Subcutaneous abdominal adipose tissue (tissue), 5 donors: ENCODE results near the gene PARD3.
A peak's percentile ranks its signal among the peaks of the same experiment; 100 is the strongest.

ENCODE experiments used
- H3K27ac ChIP-seq: one replicate; pipeline ENCODE4 v1.7.0; 2013; ENCODE audit warnings: low read depth, mild to moderate bottlenecking, inconsistent platforms, low read length, moderate library complexity
- H3K27me3 ChIP-seq, 5 donors: one replicate each; pipeline ENCODE4 v1.7.0; 2013; ENCODE audit warnings: low read length in 5 of 5, inconsistent platforms in 1 of 5; ENCODE audit not compliant: control insufficient read depth in 5 of 5, insufficient read depth in 4 of 5
- H3K36me3 ChIP-seq, 5 donors: one replicate each; pipeline ENCODE4 v1.7.0; 2013; ENCODE audit warnings: low read length in 5 of 5; ENCODE audit not compliant: control insufficient read depth in 5 of 5, insufficient read depth in 5 of 5
- H3K4me1 ChIP-seq, 5 donors: one replicate each; pipeline ENCODE4 v1.7.0; 2013; ENCODE audit warnings: low read length in 5 of 5, mild to moderate bottlenecking in 3 of 5, moderate library complexity in 1 of 5; ENCODE audit not compliant: control insufficient read depth in 5 of 5, insufficient read depth in 5 of 5
- H3K4me3 ChIP-seq, 5 donors: one replicate each; pipeline ENCODE4 v1.7.0; 2013; ENCODE audit warnings: low read length in 5 of 5, low read depth in 1 of 5
- H3K9ac ChIP-seq, 5 donors: one replicate each; pipeline ENCODE4 v1.7.0; 2013; ENCODE audit warnings: low read length in 5 of 5, mild to moderate bottlenecking in 4 of 5, moderate library complexity in 3 of 5
- H3K9me3 ChIP-seq, 5 donors: one replicate each; pipeline ENCODE4 v1.7.0; 2013; ENCODE audit warnings: low read length in 5 of 5; ENCODE audit not compliant: control insufficient read depth in 5 of 5
- donor health status: healthy.
- donor health status: healthy.
- donor health status: healthy.
- donor health status: healthy.
- donor health status: healthy.

The PARD3 gene

DNA sequence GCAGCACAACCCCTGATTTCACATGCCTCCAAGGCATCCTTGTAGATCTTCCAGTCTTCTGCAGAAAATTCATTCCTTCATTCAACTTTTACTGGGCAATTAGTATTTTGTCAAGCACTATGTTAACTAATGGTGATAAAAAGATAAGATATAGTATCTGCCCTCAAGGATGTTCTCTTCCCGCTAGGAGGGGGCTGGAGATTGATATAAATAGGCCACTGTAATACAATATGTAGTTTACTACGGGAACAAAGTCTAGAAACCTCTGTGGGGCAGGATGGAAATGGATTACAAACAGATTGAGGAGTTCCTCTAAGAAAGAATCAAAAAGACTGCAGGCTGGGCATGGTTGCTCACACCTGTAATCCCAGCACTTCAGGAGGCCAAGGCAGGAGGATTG lies 10.3 kb upstream of the PARD3 start:
- Histone ChIP-seq H3K27ac (no peak overlapping the region), H3K9me3 (no peaks in the 10 kb centered on the region), H3K4me1 (no peaks in the 10 kb centered on the region), H3K9ac (no peak overlapping the region), H3K36me3 (no peaks in the 10 kb centered on the region), H3K27me3 (peaks cover 0 to 3% (median 0%) of the 10 kb centered on the region in 5 donors), H3K4me3 (no peak overlapping the region)

DNA sequence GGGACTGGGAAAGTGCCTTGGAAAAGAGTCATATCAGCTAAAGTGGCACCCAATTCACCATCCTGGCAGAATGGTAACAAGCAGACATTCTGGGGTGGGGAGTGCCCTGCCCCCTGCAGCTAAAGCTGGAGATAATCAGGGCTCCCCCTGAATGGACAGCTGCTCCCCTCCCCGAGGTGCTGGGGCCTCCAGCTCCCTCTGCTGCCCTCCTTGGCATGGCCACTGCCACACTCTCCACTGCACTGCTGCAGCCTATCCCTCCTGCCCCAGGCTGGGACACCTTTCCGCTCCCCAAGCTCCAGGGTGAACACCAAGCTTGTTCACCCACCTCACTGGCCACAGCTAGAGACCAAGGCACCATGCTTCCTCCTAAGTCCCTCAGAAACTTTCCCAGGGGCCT lies 9.8 kb upstream of the PARD3 start:
- Histone ChIP-seq H3K36me3 (no peaks in the 10 kb centered on the region), H3K9me3 (no peaks in the 10 kb centered on the region), H3K4me1 (no peaks in the 10 kb centered on the region), H3K9ac (no peak overlapping the region), H3K27me3 (peaks cover 0 to 3% (median 0%) of the 10 kb centered on the region in 5 donors), H3K4me3 (no peak overlapping the region), H3K27ac (no peak overlapping the region)

DNA sequence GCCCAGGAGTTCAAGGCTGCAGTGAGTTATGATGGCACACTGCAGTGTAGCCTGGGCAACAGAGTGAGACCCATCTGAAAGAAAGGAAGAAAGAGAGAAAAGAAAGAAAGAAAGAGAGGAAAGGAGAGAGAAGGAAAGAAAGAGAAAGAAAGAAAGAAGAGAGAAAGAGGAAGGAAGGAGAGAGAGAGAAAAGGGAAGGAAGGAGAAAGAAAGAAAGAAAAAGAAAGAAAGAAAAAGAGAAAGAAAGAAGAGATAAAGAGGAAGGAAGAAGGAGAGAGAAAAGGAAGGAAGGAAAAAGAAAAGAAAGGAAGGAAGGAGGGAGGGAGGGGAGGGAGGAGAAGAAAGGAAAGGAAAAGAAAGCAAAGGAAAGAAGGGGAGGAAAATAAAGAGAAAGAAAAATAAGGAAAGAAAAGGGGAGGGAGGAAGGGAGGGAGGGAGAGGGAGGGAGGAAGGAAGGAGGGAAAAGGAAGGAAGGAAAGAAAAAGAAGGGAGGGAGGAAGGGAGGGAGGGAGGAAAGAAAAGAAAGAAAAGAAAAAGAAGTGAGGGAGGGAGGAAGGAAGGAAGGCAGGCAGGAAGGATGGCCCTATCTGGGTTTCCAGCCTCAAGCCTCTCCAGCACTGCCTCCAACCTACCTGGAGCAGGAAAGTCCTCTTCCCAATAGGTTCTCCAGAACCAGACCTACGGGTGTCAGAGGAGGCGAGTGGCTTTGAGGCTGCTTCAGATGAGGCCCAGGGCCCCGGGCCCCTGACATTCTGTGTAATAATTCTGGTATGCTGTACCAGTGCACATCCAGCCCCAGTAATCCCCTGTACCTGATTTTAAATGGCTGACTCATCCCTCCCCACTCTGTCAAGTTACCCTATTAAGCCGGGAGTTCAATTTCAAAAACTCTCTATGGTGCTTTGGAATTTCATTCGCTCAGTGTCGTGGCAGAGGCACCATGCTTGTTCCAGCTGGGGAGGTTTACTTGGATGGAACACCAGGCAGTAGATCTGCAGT lies 6.8 kb upstream of the PARD3 start:
- Histone ChIP-seq H3K9ac (no peak overlapping the region), H3K27me3 (peaks cover 0 to 9% (median 0%) of the 10 kb centered on the region in 5 donors), H3K36me3 (no peaks in the 10 kb centered on the region), H3K27ac (no peak overlapping the region), H3K9me3 (no peaks in the 10 kb centered on the region), H3K4me1 (no peaks in the 10 kb centered on the region), H3K4me3 (no peak overlapping the region)

DNA sequence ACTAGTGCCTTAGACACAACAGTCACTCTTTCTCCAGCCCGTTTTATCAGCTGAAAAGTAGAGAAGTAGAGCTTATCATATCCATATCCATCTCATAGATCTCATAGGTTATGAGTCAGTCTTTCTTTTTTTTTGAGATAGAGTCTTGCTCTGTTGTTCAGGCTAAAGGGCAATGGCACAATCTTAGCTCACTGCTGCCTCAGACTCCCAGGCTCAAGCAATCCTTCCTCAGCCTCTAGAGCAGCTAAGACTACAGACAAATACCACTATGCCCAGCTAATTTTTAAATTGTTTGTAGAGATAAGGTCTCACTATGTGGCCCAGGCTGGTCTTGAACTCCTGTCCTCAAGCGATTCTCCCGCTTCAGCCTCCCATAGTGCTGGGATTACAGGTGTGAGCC lies 2.5 kb upstream of the PARD3 start:
- peaks cover 4 to 32% (median 28%) of the 10 kb centered on the region in 5 donors for H3K4me1 ChIP-seq
- H3K9ac ChIP-seq = no peak overlapping the region
- peaks cover 0 to 10% (median 0%) of the 10 kb centered on the region in 5 donors for H3K27me3 ChIP-seq
- H3K36me3 ChIP-seq = no peaks in the 10 kb centered on the region
- H3K27ac ChIP-seq = no peak overlapping the region
- no peaks in the 10 kb centered on the region for H3K9me3 ChIP-seq
- no peak overlapping the region for H3K4me3 ChIP-seq

DNA sequence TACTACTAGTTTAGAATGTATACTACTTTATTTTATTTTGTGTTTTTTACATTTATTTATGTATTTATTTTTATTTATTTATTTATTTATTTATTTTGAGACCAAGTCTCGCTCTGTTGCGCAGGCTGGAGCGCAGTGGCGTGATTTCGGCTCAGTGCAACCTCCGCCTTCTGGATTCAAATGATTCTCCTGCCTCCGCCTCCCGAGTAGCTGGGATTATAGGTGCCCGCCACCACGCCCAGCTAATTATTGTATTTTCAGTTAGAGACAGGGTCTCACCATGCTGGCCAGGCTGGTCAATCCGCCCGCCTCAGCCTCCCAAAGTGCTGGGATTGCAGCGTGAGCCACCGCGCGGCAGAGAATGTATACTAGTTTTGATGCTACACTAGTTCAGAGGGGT lies 2.0 kb upstream of the PARD3 start:
- peaks cover 4 to 37% (median 28%) of the 10 kb centered on the region in 5 donors for H3K4me1 ChIP-seq
- no peaks in the 10 kb centered on the region for H3K36me3 ChIP-seq
- H3K27ac ChIP-seq = no peak overlapping the region
- H3K27me3 ChIP-seq = peaks cover 0 to 10% (median 0%) of the 10 kb centered on the region in 5 donors
- no peaks in the 10 kb centered on the region for H3K9me3 ChIP-seq
- H3K4me3 ChIP-seq = no peak overlapping the region
- no peak overlapping the region for H3K9ac ChIP-seq

DNA sequence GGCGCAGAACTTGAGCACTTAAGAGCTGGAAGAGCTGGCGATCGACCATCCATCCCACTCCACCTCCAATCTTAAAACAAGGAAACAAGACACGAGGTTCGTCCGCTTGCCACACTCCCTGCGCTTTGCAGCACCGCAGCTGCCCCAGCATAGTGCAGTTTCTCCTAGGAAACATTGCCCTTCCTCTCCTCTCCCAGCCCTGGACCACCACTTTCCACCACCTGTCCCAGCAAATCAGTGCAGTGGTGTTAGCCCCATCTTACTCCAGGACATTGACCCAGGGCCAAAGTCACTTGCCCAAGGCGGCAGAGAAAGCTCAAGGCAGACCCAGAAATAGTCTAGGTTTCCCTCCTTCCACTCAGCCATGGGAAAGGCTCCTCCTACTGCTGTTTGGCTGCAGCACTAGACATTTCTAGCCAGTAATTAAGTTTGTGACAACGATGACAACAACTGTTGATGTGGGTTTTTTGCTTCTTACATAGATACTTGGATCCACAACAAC lies 1.5 kb upstream of the PARD3 start:
- Histone ChIP-seq H3K27ac (no peak overlapping the region), H3K36me3 (no peaks in the 10 kb centered on the region), H3K9me3 (no peaks in the 10 kb centered on the region), H3K4me3 (peak overlapping the region; percentile 57 to 75 (median 63)), H3K4me1 (peaks cover 4 to 42% (median 29%) of the 10 kb centered on the region in 5 donors), H3K9ac (no peak overlapping the region), H3K27me3 (peaks cover 0 to 10% (median 0%) of the 10 kb centered on the region in 5 donors)

DNA sequence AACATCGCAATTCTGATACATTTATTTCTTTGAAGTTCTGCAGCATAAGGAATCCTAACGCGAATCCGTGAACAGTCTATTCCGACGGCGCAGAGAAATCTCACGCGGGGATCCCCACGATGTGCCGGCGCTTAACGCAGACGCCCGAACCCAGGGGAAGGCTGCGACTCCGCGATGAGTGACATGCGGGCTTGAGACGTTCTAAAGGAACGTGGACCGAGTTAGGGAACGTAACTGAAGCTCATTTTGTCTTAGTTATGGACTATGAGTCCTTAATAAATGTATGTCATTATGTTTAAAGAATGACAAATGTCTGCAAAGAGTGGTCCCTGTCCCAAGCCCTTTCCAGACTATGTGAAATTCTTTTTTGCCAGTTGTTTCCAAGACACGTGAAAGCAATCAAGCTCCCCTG lies 995 bp upstream of the PARD3 start:
- Histone ChIP-seq H3K4me3 (peak overlapping the region; percentile 57 to 75 (median 63)), H3K36me3 (no peaks in the 10 kb centered on the region), H3K4me1 (peaks cover 4 to 43% (median 29%) of the 10 kb centered on the region in 5 donors), H3K27me3 (peaks cover 0 to 10% (median 1%) of the 10 kb centered on the region in 5 donors), H3K9me3 (no peaks in the 10 kb centered on the region), H3K9ac (peak overlapping the region in 2 of 5 donors; percentile 4 to 47), H3K27ac (no peak overlapping the region)

DNA sequence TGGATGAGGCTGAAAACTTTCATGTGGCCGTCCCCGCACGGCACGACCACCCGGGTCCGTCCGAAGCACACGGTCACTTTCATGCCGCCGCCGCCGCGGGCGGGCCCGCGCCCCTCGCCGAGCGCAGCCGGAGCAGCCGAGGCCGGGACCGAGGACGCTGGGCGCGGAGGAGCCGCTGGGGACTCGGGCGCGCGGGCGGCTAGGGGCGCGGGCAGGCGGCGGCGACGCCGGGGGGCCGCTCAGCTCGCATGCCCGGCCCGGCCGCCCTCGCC lies 247 bp downstream of the PARD3 start:
- H3K4me3 ChIP-seq = peak overlapping the region in 4 of 5 donors; percentile 62 to 80 (median 72)
- peaks cover 0 to 10% (median 3%) of the 10 kb centered on the region in 5 donors for H3K27me3 ChIP-seq
- no peaks in the 10 kb centered on the region for H3K9me3 ChIP-seq
- peaks cover 4 to 43% (median 29%) of the 10 kb centered on the region in 5 donors for H3K4me1 ChIP-seq
- no peak overlapping the region for H3K27ac ChIP-seq
- H3K9ac ChIP-seq = no peak overlapping the region
- no peaks in the 10 kb centered on the region for H3K36me3 ChIP-seq

DNA sequence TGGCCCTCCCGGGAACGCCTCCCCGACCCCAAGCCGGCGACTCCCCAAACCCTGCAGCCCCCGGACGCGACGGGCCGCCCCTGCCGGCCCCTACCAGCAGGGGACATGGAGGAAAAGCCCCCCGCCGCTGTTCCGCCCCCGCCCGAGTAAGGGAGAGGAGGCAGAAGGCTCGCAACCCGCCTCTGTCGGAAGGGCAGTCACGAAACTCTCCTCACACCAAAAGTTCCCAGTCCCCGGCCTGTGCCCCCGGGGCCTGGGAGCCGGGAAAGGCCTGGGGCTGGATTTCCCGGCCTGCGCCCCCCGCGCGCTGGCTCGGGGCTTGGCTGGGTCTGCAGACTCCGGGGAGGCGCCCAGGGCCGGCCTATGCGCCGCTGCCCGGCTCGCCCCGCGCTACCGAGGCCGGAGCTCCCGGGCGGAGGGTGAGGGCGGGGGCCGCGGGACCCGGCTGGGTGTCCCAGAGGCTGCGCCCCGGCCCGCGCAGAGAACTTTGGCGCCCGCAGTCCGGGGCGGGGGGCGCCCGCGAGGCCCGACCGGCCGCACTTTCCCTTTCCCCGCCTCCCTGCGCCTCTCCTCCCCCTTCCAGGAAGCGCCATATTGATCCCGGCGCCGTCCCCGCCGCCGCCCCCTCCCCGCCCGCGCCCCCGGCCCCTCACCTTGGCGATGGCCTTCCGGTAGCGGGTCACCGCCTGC lies 728 bp downstream of the PARD3 start:
- Histone ChIP-seq H3K27me3 (peaks cover 0 to 10% (median 3%) of the 10 kb centered on the region in 5 donors), H3K27ac (peak overlapping the region; percentile 46), H3K4me3 (peak overlapping the region; percentile 61 to 80 (median 69)), H3K9ac (peak overlapping the region in 4 of 5 donors; percentile 56 to 85 (median 80)), H3K36me3 (no peaks in the 10 kb centered on the region), H3K4me1 (peaks cover 4 to 45% (median 32%) of the 10 kb centered on the region in 5 donors), H3K9me3 (no peaks in the 10 kb centered on the region)
